Stimulated activated CD8-positive, alpha-beta memory T cell treated with anti-CD3 and anti-CD28 coated beads, Interleukin-2, amount 100 ng/mL, for 48 hours (primary cell): ENCODE results near the gene LMAN1L.

Experiments used
- DNase-seq, 2 donors: peaks; one replicate each; pipeline ENCODE4 v3.0.0-alpha.2; 2020; ENCODE audit warnings: low read depth in 2 of 2

The LMAN1L gene

GRCh38 chr15:74812533-74812932 lies at the start of gene LMAN1L:
Gene LMAN1L, plus strand, starts transcription at chr15:74812835. Its CDS starts 20 bp downstream, at chr15:74812855.
- no peak for DNase-seq

- DNase-seq, result no peak
Observed at GRCh38 chr15:74763416-74763815, 49.2 kb upstream of the LMAN1L start.

- DNase-seq, result no peak
Observed at GRCh38 chr15:74767167-74768098, 45.2 kb upstream of the LMAN1L start.

- no peak for DNase-seq
Observed at GRCh38 chr15:74768099-74768770, 44.4 kb upstream of the LMAN1L start.

- DNase-seq, result peak in 1 of 2 donors; percentile 37
Observed at GRCh38 chr15:74768771-74769342, 43.8 kb upstream of the LMAN1L start.

- no peak for DNase-seq
Observed at GRCh38 chr15:74769463-74770025, 43.1 kb upstream of the LMAN1L start.

- no peak for DNase-seq
Observed at GRCh38 chr15:74770211-74770903, 42.3 kb upstream of the LMAN1L start.

- no peak for DNase-seq
Observed at GRCh38 chr15:74773329-74773728, 39.3 kb upstream of the LMAN1L start.

GRCh38 chr15:74773731-74774252 lies 38.8 kb upstream of the LMAN1L start:
- DNase-seq, result no peak

- DNase-seq, result no peak
Observed at GRCh38 chr15:74775132-74775562, 37.5 kb upstream of the LMAN1L start.

GRCh38 chr15:74775894-74776293 lies 36.7 kb upstream of the LMAN1L start:
- DNase-seq, result no peak

- DNase-seq, result peak in 1 of 2 donors; percentile 27
Observed at GRCh38 chr15:74776821-74777768, 35.5 kb upstream of the LMAN1L start.

- DNase-seq, result no peak
Observed at GRCh38 chr15:74777769-74778598, 34.7 kb upstream of the LMAN1L start.

GRCh38 chr15:74778599-74778970 lies 34.0 kb upstream of the LMAN1L start:
- no peak for DNase-seq

GRCh38 chr15:74779162-74779648 lies 33.4 kb upstream of the LMAN1L start:
- DNase-seq, result no peak

GRCh38 chr15:74780523-74781430 lies 31.9 kb upstream of the LMAN1L start:
- no peak for DNase-seq

GRCh38 chr15:74781431-74782258 lies 31.0 kb upstream of the LMAN1L start, which contains the start of gene CSK:
Gene CSK, plus strand, starts transcription at chr15:74782080. Its CDS starts 16,218 bp downstream, at chr15:74798298.
- DNase-seq, result peak in 1 of 2 donors; percentile 69
